Liver (tissue), 9 donors: Measurements from ENCODE around the gene TM4SF5. TPM values are rescaled to one million over a fixed set of nuclear protein-coding genes. Genes with fewer than 3 reads are reported as not detected.

ENCODE experiments used
- DNase-seq: peaks from one replicate; pipeline ENCODE4 v3.0.0-alpha.2; 2017; ENCODE audit warnings: low spot score
- H3K27ac ChIP-seq, 2 donors: one replicate each; pipeline ENCODE4 v1.7.0; 2013; ENCODE audit warnings: inconsistent platforms in 2 of 2, low read length in 2 of 2, control low read depth in 1 of 2, low read depth in 1 of 2, mild to moderate bottlenecking in 1 of 2
- H3K27me3 ChIP-seq, 4 donors: one replicate each; pipeline versions ENCODE4 v1.6.1 to v1.7.0; 2013; ENCODE audit warnings: low read length in 3 of 4, inconsistent platforms in 1 of 4, mild to moderate bottlenecking in 1 of 4, moderate library complexity in 1 of 4; ENCODE audit not compliant: control insufficient read depth in 4 of 4, insufficient read depth in 4 of 4
- H3K36me3 ChIP-seq, 4 donors: one replicate each; pipeline versions ENCODE4 v1.6.1 to v1.7.0; 2013; ENCODE audit warnings: low read length in 3 of 4, mild to moderate bottlenecking in 3 of 4, low read depth in 1 of 4, moderate library complexity in 1 of 4; ENCODE audit not compliant: control insufficient read depth in 4 of 4, insufficient read depth in 3 of 4
- H3K4me1 ChIP-seq, 4 donors: one replicate each; pipeline versions ENCODE4 v1.6.1 to v1.7.0; 2013; ENCODE audit warnings: low read length in 3 of 4, mild to moderate bottlenecking in 3 of 4, moderate library complexity in 1 of 4; ENCODE audit not compliant: control insufficient read depth in 4 of 4, insufficient read depth in 4 of 4
- H3K4me3 ChIP-seq, 3 donors: one replicate each; pipeline versions ENCODE4 v1.6.1 to v1.7.0; 2013; ENCODE audit warnings: low read length in 3 of 3, control low read depth in 1 of 3, low read depth in 1 of 3, mild to moderate bottlenecking in 1 of 3
- H3K9ac ChIP-seq, 2 donors: one replicate each; pipeline ENCODE4 v1.7.0; 2013; ENCODE audit warnings: low read length in 2 of 2, mild to moderate bottlenecking in 2 of 2, moderate library complexity in 2 of 2, control low read depth in 1 of 2, low read depth in 1 of 2
- H3K9me3 ChIP-seq, 4 donors: one replicate each; pipeline versions ENCODE4 v1.6.1 to v1.7.0; 2013; ENCODE audit warnings: low read length in 3 of 4; ENCODE audit not compliant: control insufficient read depth in 4 of 4
- ATF3 ChIP-seq: IDR thresholded peaks from 2 replicates; pipeline ENCODE4 v1.6.1; 2016; ENCODE audit warnings: antibody characterized with exemption
- CTCF ChIP-seq: fragments of 150-350 bp; IDR thresholded peaks from 2 replicates; pipeline ENCODE4 v1.5.1; 2017; ENCODE audit warnings: improper control_type of control experiment, low read depth, low read length; ENCODE audit not compliant: missing input control
- EGR1 ChIP-seq, 2 donors: IDR thresholded peaks; 2 replicates each; pipeline ENCODE4 v1.6.1; 2016 to 2018; ENCODE audit warnings: antibody characterized with exemption in 2 of 2, low read depth in 2 of 2
- FOXA1 ChIP-seq: IDR thresholded peaks from 2 replicates; pipeline ENCODE4 v1.6.1; 2016; ENCODE audit warnings: antibody characterized with exemption
- FOXA2 ChIP-seq: IDR thresholded peaks from 2 replicates; pipeline ENCODE4 v1.6.1; 2016; ENCODE audit warnings: antibody characterized with exemption
- GABPA ChIP-seq, 2 donors: IDR thresholded peaks in 1 of 2; conservative IDR thresholded peaks in 1 of 2; 2 replicates each; pipeline ENCODE4 v1.6.1; 2016; ENCODE audit warnings: antibody characterized with exemption in 2 of 2, mild to moderate bottlenecking in 1 of 2, moderate library complexity in 1 of 2
- HNF4A ChIP-seq, 2 donors: conservative IDR thresholded peaks; 2 replicates each; pipeline ENCODE4 v1.6.1; 2016; ENCODE audit warnings: antibody characterized with exemption in 2 of 2, mild to moderate bottlenecking in 2 of 2
- HNF4G ChIP-seq: IDR thresholded peaks from 2 replicates; pipeline ENCODE4 v1.6.1; 2016; ENCODE audit warnings: antibody characterized with exemption
- JUND ChIP-seq, 2 donors: IDR thresholded peaks; 2 replicates each; pipeline ENCODE4 v1.6.1; 2016; ENCODE audit warnings: antibody characterized with exemption in 2 of 2
- MAX ChIP-seq: IDR thresholded peaks from 2 replicates; pipeline ENCODE4 v1.6.1; 2016; ENCODE audit warnings: antibody characterized with exemption
- NR2F2 ChIP-seq: IDR thresholded peaks from 2 replicates; pipeline ENCODE4 v1.6.1; 2016; ENCODE audit warnings: antibody characterized with exemption
- RAD21 ChIP-seq, 2 donors: IDR thresholded peaks; 2 replicates each; pipeline ENCODE4 v1.6.1; 2016; ENCODE audit warnings: antibody characterized with exemption in 2 of 2, mild to moderate bottlenecking in 2 of 2
- REST ChIP-seq: IDR thresholded peaks from 2 replicates; pipeline ENCODE4 v1.6.1; 2016; ENCODE audit warnings: antibody characterized with exemption, mild to moderate bottlenecking
- RXRA ChIP-seq, 2 donors: IDR thresholded peaks; 2 replicates each; pipeline ENCODE4 v1.6.1; 2017 to 2018; ENCODE audit warnings: antibody characterized with exemption in 2 of 2, mild to moderate bottlenecking in 1 of 2
- SP1 ChIP-seq: IDR thresholded peaks from 2 replicates; pipeline ENCODE4 v1.6.1; 2018; ENCODE audit warnings: antibody characterized with exemption, mild to moderate bottlenecking
- TAF1 ChIP-seq: conservative IDR thresholded peaks from 2 replicates; pipeline ENCODE4 v1.6.1; 2016; ENCODE audit warnings: antibody characterized with exemption, mild to moderate bottlenecking
- YY1 ChIP-seq: IDR thresholded peaks from 2 replicates; pipeline ENCODE4 v1.6.1; 2016; ENCODE audit warnings: antibody characterized with exemption, mild to moderate bottlenecking
- ZBTB33 ChIP-seq: IDR thresholded peaks from 2 replicates; pipeline ENCODE4 v1.6.1; 2016; ENCODE audit warnings: antibody characterized with exemption
- WGBS: extraction: QIAGEN DNeasy Blood & Tissue Kit; methylation state at CpG from one replicate; pipeline ENCODE4 v1.1.7; 2013; 5-methylcytosine and 5-hydroxymethylcytosine counted together
- polyA plus RNA-seq, 2 donors: library from polyadenylated mRNA; stranded (reverse) in 1 of 2; unstranded in 1 of 2; fragments of 200-250 nt in 1 of 2; fragments of >200 nt in 1 of 2; fragmentation: Nextera tagmentation in 1 of 2; extraction: Ambion mirVana in 1 of 2; gene quantifications; one replicate each; pipeline versions ENCODE4 v1.2.1 to v1.2.3, GENCODE V29; 2013 to 2015
- total RNA-seq, 2 donors: library from RNA; depleted of rRNA; stranded (reverse); fragments of >200 nt; gene quantifications; one replicate each; pipeline ENCODE4 v1.2.3, GENCODE V29; 2014
- donor health status: healthy.
- donor health status: healthy.
- donor health status: healthy.
- donor health status: healthy.
- donor health status: healthy.

TM4SF5 gene
- total and polyA plus RNA-seq, 4 donors: 20.1 to 309 (median 115) TPM

- TF ChIP-seq EGR1 (IDR thresholded peaks at IDR 0.05; ENCODE audit: low read depth in 2 of 2) (no peak), ZBTB33 (no peak), MAX (no peak), GABPA (IDR thresholded peaks at IDR 0.05 in 1 of 2, conservative IDR thresholded peaks at IDR 0.05 in 1 of 2) (no peak), YY1 (no peak)
- Histone ChIP-seq H3K27ac (peak overlapping the region; percentile 31 to 54), H3K27me3 (no peaks in the 10 kb centered on the region), H3K9me3 (no peaks in the 10 kb centered on the region), H3K4me1 (peaks cover 0 to 5% (median 3%) of the 10 kb centered on the region in 4 donors), H3K4me3 (no peak overlapping the region), H3K9ac (no peak overlapping the region), H3K36me3 (no peaks in the 10 kb centered on the region)
- 88% methylated on average over 9 of the region's 9 CpGs for WGBS
- DNase-seq: no peak
Measured at GRCh38 chr17:4766723-4767122, 5.0 kb upstream of the TM4SF5 start.

- H3K27me3 ChIP-seq: no peaks in the 10 kb centered on the region
- no peaks in the 10 kb centered on the region for H3K36me3 ChIP-seq
- 79% methylated on average over 6 of the region's 6 CpGs for WGBS
- TF ChIP-seq ZBTB33 (no peak), YY1 (no peak), TAF1 (no peak), RAD21 (IDR thresholded peaks at IDR 0.05) (no peak), ATF3 (no peak), CTCF (no peak), JUND (IDR thresholded peaks at IDR 0.05) (no peak), HNF4A (conservative IDR thresholded peaks at IDR 0.05) (no peak), FOXA2 (no peak), EGR1 (IDR thresholded peaks at IDR 0.05; ENCODE audit: low read depth in 2 of 2) (no peak), FOXA1 (no peak), RXRA (IDR thresholded peaks at IDR 0.05) (no peak), HNF4G (no peak), REST (no peak), SP1 (no peak), MAX (no peak), NR2F2 (no peak), GABPA (IDR thresholded peaks at IDR 0.05 in 1 of 2, conservative IDR thresholded peaks at IDR 0.05 in 1 of 2) (no peak)
- H3K4me1 ChIP-seq: peaks cover 0 to 14% (median 7%) of the 10 kb centered on the region in 4 donors
- H3K27ac ChIP-seq: no peak overlapping the region
- DNase-seq: no peak
- H3K9me3 ChIP-seq: no peaks in the 10 kb centered on the region
- no peak overlapping the region for H3K9ac ChIP-seq
- no peak overlapping the region for H3K4me3 ChIP-seq
Measured at GRCh38 chr17:4768298-4768697, 3.4 kb upstream of the TM4SF5 start.
